ENCODE measurements around the gene CPN1.

GRCh38 chr10:100076750-100077149 is 4.9 kb downstream of the CPN1 start:
- TF ChIP-seq CTCF (conservative IDR thresholded peaks at IDR 0.05; ENCODE audit: low read depth in 2 of 2) (no peak), CREB1 (CRISPR knock-in tag; IDR thresholded peaks at IDR 0.05; ENCODE audit: low read depth) (no peak), EZH2 (IDR thresholded peaks at IDR 0.05; ENCODE audit: low read depth, unreplicated experiment) (no peak), REST (IDR thresholded peaks at IDR 0.05; ENCODE audit: unreplicated experiment) (no peak), POLR2AphosphoS5 (IDR thresholded peaks at IDR 0.05; ENCODE audit: low read depth) (no peak), EZH2phosphoT487 (IDR thresholded peaks at IDR 0.05; ENCODE audit: unreplicated experiment) (no peak)
